ENCODE results near the gene KCNK16.

Gene KCNK16

DNA sequence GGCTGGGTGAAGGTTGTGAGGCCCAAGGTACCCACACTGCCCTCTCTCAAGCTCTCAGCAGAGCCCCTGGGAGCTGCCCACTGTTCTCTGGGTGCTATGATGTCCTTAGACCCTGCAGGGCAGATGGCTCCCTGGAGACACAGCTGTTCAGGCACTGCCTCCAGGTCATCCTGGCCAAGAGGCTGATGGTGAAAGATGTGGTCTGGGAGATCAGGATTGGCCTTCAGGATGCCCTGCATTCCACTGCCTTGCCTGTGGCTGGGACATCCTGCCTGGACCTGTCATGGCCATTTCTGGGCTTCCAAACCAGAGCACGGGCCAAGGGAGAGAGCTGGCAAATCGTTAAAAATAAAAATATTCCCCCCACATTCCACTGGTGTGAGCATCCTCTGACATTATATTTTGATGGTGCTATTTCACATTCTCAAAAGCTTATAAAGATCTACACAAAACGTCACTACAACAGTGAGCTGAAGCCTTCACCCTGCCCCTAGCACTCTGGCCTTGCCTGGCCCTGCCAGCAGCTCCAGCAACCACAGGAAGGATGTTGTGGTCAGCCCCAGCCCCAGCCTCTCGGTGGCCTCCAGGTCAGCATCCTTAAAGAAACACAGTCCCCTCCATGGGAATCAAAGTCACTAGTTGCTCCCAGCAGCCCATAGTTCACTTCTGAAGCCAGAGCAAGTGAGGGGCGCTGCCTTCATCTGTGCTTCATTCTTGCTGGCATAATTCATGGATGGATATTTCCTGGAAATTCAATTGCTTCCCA, 13.5 kb upstream of the KCNK16 start:
- no peak for DNase-seq (ENCODE audit: low read depth)
- TF ChIP-seq, protein P1, sequence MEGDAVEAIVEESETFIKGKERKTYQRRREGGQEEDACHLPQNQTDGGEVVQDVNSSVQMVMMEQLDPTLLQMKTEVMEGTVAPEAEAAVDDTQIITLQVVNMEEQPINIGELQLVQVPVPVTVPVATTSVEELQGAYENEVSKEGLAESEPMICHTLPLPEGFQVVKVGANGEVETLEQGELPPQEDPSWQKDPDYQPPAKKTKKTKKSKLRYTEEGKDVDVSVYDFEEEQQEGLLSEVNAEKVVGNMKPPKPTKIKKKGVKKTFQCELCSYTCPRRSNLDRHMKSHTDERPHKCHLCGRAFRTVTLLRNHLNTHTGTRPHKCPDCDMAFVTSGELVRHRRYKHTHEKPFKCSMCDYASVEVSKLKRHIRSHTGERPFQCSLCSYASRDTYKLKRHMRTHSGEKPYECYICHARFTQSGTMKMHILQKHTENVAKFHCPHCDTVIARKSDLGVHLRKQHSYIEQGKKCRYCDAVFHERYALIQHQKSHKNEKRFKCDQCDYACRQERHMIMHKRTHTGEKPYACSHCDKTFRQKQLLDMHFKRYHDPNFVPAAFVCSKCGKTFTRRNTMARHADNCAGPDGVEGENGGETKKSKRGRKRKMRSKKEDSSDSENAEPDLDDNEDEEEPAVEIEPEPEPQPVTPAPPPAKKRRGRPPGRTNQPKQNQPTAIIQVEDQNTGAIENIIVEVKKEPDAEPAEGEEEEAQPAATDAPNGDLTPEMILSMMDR (conservative IDR thresholded peaks at IDR 0.05; ENCODE audit: low read depth, low read length) = no peak
- H3K4me3 ChIP-seq (ENCODE audit: low read length) = no peak overlapping the region

DNA sequence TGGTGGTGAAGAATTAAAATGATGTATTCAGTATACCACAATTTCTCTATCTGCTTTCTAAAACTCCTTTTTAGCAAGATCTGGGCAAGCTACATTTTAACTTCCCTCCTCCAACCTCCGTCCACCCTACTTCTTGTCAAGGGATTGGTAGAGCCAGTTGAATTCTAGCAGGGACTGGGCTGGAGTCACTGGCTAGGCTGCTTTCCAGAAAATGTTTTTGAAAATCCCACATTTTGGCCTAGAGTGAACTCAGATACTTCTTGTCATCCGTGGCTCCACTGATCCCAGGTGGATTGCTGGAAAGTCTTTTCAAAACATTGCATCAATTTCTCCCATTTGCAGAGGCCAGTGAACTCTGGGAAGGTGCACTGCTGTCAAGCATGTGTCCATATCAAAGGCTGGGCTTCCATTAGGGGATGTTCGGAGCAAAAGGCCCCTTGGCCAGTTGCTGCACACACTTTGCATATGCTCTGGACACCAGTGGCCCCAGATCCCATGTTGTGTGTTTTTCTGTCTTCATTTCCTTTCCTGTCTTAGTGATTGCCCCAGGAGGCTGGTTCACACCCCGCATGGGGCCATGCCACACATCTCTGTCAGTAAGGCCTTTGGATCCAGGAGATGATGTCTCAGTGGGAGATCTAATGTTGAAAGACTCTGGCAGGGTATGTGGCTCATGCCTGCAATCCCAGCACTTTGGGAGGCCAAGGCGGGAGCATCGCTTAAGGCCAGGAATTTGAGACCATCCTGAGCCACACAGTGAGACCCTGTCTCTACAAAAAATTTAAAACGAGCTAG, 11.3 kb upstream of the KCNK16 start:
- H3K4me3 ChIP-seq (ENCODE audit: low read length) = no peak overlapping the region
- TF ChIP-seq, protein P1 (conservative IDR thresholded peaks at IDR 0.05; ENCODE audit: low read depth, low read length) = no peak
- no peak for DNase-seq (ENCODE audit: low read depth)

DNA sequence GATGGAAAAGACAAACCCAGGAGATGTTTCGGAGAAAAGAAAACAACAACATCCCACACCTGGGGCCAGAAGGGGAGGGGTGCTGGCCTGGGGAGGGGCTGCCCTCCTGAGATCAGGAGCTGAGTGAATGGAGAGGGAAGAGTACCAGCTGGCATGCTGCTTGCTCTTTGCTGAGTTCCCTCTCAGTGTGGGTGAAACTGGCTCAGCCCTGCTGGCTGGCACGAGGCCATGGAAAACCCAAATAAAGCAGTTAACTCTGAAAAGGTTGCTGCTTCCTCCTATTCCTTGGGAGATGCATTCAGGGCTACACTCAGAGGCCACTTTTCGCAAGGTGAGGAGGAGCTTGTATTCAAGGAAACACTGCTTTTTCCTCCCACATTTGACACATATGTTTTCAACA, 8.0 kb upstream of the KCNK16 start:
- H3K4me3 ChIP-seq (ENCODE audit: low read length) = no peak overlapping the region
- TF ChIP-seq, protein P1 (conservative IDR thresholded peaks at IDR 0.05; ENCODE audit: low read depth, low read length) = no peak
- DNase-seq (ENCODE audit: low read depth) = no peak

DNA sequence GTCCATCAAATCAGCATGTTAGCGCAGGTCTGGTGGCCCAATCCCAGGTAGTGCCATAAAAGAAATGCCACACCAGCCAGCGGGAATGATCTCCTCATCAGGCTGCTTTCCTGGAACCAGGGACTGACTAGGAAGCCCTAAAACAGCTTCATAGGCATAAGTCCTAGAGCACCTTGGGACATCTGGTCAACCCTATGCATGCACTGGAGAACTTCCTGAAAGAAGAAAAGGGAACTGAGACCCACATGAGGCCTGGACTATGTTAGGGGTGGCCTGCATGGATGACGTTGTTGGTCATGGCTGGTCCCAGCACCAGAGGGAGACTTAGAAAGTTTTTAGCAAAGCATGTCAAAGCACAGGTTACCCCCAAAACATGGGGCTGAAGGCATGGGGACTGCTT, 7.6 kb upstream of the KCNK16 start:
- no peak for DNase-seq (ENCODE audit: low read depth)
- H3K4me3 ChIP-seq (ENCODE audit: low read length) = no peak overlapping the region
- TF ChIP-seq, protein P1 (conservative IDR thresholded peaks at IDR 0.05; ENCODE audit: low read depth, low read length) = no peak

DNA sequence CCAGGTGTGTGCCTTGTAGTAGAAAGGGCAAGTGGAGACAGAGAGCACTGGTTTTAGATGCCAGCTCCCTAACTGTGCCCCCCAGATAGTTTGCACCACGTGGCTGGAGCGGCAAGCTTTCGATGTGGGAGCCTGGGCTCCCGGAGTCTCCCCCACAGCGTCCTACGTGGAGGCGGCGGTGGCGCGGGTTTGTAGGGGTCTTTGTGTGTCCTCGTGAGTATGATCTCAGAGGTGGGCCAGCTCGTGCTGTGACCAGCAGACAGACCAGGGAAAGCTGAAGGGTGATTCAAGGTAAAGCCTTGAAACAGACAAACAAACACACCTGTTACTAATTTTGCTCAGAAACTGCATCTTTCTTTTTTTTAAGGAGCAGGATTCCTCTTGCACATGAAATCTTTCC, 5.6 kb upstream of the KCNK16 start:
- DNase-seq (ENCODE audit: low read depth) = no peak
- no peak overlapping the region for H3K4me3 ChIP-seq (ENCODE audit: low read length)
- TF ChIP-seq, protein P1 (conservative IDR thresholded peaks at IDR 0.05; ENCODE audit: low read depth, low read length) = no peak

DNA sequence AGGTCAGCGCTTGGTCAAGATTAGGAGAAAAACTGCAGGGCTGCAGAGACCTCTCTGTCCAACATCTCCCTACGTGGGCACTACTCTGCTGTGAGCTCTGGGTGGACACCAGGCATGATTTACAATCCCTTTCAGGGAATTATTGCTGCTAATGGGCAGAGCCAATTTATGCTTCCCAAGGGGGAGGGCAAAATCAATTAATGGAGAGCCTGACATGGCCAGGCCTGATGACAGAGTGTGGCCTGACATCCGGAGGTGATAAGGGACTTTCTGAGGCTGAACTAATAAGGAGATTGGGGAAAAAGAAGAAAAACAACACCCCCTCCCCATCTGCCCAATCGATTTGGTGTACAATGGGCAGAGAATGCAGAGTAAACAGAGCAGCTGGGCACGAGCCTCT, 5.0 kb upstream of the KCNK16 start:
- TF ChIP-seq, protein P1 (conservative IDR thresholded peaks at IDR 0.05; ENCODE audit: low read depth, low read length) = no peak
- no peak overlapping the region for H3K4me3 ChIP-seq (ENCODE audit: low read length)
- no peak for DNase-seq (ENCODE audit: low read depth)

Measured in retinal pigment epithelial cell (primary cell).